PC-9 (cell line): ENCODE measurements around the gene WBP1L.

Experiments used
- CTCF ChIP-seq: fragments of 200-600 bp; sonication (generic); conservative IDR thresholded peaks from 2 replicates; pipeline ENCODE4 v1.6.1; 2017; ENCODE audit warnings: mixed run types, antibody characterized with exemption, mild to moderate bottlenecking, moderate library complexity
- EZH2 ChIP-seq: fragments of 200-600 bp; sonication (generic); IDR thresholded peaks from 2 replicates; pipeline ENCODE4 v1.8.0; 2017; ENCODE audit warnings: antibody characterized with exemption, low read depth

DNA sequence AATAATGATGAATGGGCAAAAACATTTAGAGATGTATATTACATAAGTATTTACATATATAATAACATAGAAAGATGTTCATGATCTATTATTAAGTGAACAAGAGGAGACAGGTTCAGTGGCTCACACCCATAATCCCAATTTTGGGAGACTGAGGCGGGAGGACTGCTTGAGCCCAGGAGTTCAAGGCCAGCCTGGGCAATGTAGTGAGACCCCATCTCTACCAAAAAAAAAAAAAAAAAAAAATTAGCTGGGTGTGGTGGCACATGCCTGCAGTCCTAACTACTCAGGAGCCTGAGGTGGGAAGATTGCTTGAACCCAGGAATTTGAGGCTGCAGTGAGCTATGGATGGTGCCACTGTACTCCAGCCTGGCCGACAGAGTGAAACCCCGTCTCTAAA lies 42.0 kb upstream of the WBP1L start:
- TF ChIP-seq CTCF, result no peak
- TF ChIP-seq EZH2, result no peak
